ENCODE data around the gene CCNB1IP1. TPM values are rescaled to one million over a fixed set of nuclear protein-coding genes. Genes with fewer than 3 reads are reported as not detected.

Gene CCNB1IP1
- total and polyA plus RNA-seq, 2 of the 8 experiments (the other 6 are each of a cell fraction or from before 2014, with no cell fraction given): 173 to 277 TPM

DNA sequence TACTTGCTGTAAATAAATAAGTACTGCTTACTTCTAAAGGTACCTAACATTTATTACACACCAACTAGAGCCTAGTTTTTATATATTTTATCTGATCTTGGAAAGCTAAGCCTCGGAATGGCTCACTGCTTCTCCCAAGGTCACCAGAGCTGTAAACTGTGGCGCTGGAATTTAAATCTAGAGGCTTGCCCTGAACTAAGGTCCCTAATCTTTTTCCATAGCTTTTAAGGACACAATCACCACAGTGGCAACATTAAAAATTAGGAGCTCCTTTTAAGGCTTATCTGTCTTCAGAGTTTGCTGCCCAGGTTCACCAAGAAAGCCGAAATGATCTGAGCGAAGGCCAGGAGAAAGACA lies 670 bp downstream of the CCNB1IP1 start:
- peak overlapping the region; percentile 85 to 98 (median 94) for H3K4me3 ChIP-seq (ENCODE audit: extremely low read depth in 1 of 4, insufficient read depth in 2 of 4, low read depth in 3 of 4, low read length in 4 of 4)
- 2% methylated on average over 4 of the region's 4 CpGs; no CpG with 5 or more reads in 1 of the 2 experiments for WGBS, 2 experiments (ENCODE audit: extremely low coverage in 1 of 2, insufficient coverage in 1 of 2, insufficient read length in 1 of 2, insufficient replicate concordance in 2 of 2, low coverage in 1 of 2, low lambda C conversion rate in 2 of 2, missing lambda C conversion rate in 1 of 2)
- peak overlapping the region; percentile 88 to 98 (median 94) for H3K9ac ChIP-seq (replicated peaks in 1 of 4; ENCODE audit: extremely low read depth in 1 of 4, low read depth in 3 of 4, low read length in 3 of 4)
- peak overlapping the region; percentile 71 for H3K56ac ChIP-seq (replicated peaks; ENCODE audit: insufficient read length, low read depth, low read length)
- peak overlapping the region; percentile 61 to 64 for H3K4me2 ChIP-seq (ENCODE audit: insufficient read depth in 1 of 2, low read depth in 2 of 2, low read length in 2 of 2)
- no peak for FAIRE-seq
- no peaks in the 10 kb centered on the region for H3K79me1 ChIP-seq (ENCODE audit: low read depth, low read length)
- no peak overlapping the region for H2BK20ac ChIP-seq (ENCODE audit: low read length)
- ChIA-PET POLR2A (ENCODE audit: partially characterized antibody) (interaction anchor here (0.7 to 10.1 kb wide), 10 partner anchors 9 to 349 kb away, joined by 3 to 215 read pairs (median 4); partner anchors contain the start of genes APEX1, OSGEP, PARP2 and PIP4P1), CTCF (ENCODE audit: partially characterized antibody) (interaction anchor here (1.0 kb wide), 1 partner anchor 26 kb away, joined by 3 read pairs; no protein-coding TSS in a partner anchor)
- no peak overlapping the region for H4K91ac ChIP-seq (replicated peaks; ENCODE audit: insufficient read length, low read length)
- H3K14ac ChIP-seq (ENCODE audit: insufficient read length): no peak overlapping the region
- peaks cover 0 to 14% (median 8%) of the 10 kb centered on the region in 4 experiments; a peak in 5 of 8 replicates for H3K36me3 ChIP-seq (ENCODE audit: control insufficient read depth in 2 of 4, insufficient read depth in 4 of 4, low read length in 3 of 4)
- peaks cover 0 to 3% (median 0%) of the 10 kb centered on the region in 4 experiments; a peak in 3 of 7 replicates for H3K4me1 ChIP-seq (replicated peaks in 1 of 4; ENCODE audit: control insufficient read depth in 3 of 4, insufficient read depth in 4 of 4, low read length in 3 of 4)
- H4K20me1 ChIP-seq (replicated peaks in 1 of 2; ENCODE audit: control insufficient read depth in 1 of 2, insufficient read depth in 2 of 2, low read length in 2 of 2): peaks cover 1 to 2% of the 10 kb centered on the region in 2 experiments
- H3K27ac ChIP-seq (ENCODE audit: low read depth, low read length): peak overlapping the region; percentile 87
- H3K23me2 ChIP-seq (ENCODE audit: low read depth, low read length): 0 out of 2 replicates have a peak, but pooled peaks cover 2% of the 10 kb centered on the region
- H3K79me2 ChIP-seq (ENCODE audit: control insufficient read depth in 1 of 2, insufficient read depth in 2 of 2, low read length in 2 of 2): peaks cover 23 to 60% of the 10 kb centered on the region in 2 experiments
- H3K27me3 ChIP-seq (replicated peaks in 1 of 4; ENCODE audit: control insufficient read depth in 3 of 4, extremely low read depth in 1 of 4, insufficient read depth in 3 of 4, low read length in 3 of 4): no peaks in the 10 kb centered on the region
- H2BK12ac ChIP-seq (ENCODE audit: low read depth, low read length): no peak overlapping the region; the same call in 1 of the 2 replicates
- no peak overlapping the region for H2BK120ac ChIP-seq (replicated peaks; ENCODE audit: low read depth, low read length)
- peak overlapping the region; percentile 76 for H2AK5ac ChIP-seq (ENCODE audit: low read depth, low read length)
- peak overlapping the region; percentile 81; the same call in 1 of the 2 replicates for H3K18ac ChIP-seq (ENCODE audit: extremely low read depth, low read length)
- H3K9me3 ChIP-seq (ENCODE audit: insufficient read depth in 2 of 2, low read depth in 1 of 2, low read length in 1 of 2): no peaks in the 10 kb centered on the region
- DNase-seq (ENCODE audit: low read depth in 1 of 2, low spot score in 2 of 2): no peak
- peak overlapping the region; percentile 75; the same call in 1 of the 2 replicates for H2BK5ac ChIP-seq (ENCODE audit: low read depth, low read length)
- TF ChIP-seq CHD2 (IDR thresholded peaks at IDR 0.05; ENCODE audit: low read length): no peak
- no peak for TF ChIP-seq CEBPB (IDR thresholded peaks at IDR 0.05; ENCODE audit: low read depth, low read length)
- H2AFZ ChIP-seq (ENCODE audit: low read length): no peak overlapping the region
- H3K23ac ChIP-seq (ENCODE audit: insufficient read length): no peak overlapping the region
- H3K4ac ChIP-seq (replicated peaks; ENCODE audit: insufficient read length, low read depth, low read length): no peak overlapping the region
- H2BK15ac ChIP-seq (ENCODE audit: low read length): no peak overlapping the region
- peak overlapping the region; percentile 81; the same call in 1 of the 2 replicates for H4K8ac ChIP-seq (ENCODE audit: extremely low read depth, insufficient read depth, low read length)
- no peak overlapping the region for H4K5ac ChIP-seq (ENCODE audit: insufficient read length, low read depth, low read length)
